Measurements from ENCODE around the gene MMD2.

GRCh38 chr7:4998244-4998643, 39.3 kb upstream of the MMD2 start:
- TF ChIP-seq POLR2A (IDR thresholded peaks at IDR 0.05; ENCODE audit: low read depth, low read length) (no peak), EZH2 (IDR thresholded peaks at IDR 0.05; ENCODE audit: borderline replicate concordance, low read depth, low read length, severe bottlenecking) (no peak), POLR2AphosphoS5 (IDR thresholded peaks at IDR 0.05; ENCODE audit: insufficient read depth, low read depth, low read length) (no peak), JUN (IDR thresholded peaks at IDR 0.05; ENCODE audit: borderline replicate concordance, insufficient read depth, insufficient read length, low read depth) (no peak)
- TF ChIP-seq, protein P1, sequence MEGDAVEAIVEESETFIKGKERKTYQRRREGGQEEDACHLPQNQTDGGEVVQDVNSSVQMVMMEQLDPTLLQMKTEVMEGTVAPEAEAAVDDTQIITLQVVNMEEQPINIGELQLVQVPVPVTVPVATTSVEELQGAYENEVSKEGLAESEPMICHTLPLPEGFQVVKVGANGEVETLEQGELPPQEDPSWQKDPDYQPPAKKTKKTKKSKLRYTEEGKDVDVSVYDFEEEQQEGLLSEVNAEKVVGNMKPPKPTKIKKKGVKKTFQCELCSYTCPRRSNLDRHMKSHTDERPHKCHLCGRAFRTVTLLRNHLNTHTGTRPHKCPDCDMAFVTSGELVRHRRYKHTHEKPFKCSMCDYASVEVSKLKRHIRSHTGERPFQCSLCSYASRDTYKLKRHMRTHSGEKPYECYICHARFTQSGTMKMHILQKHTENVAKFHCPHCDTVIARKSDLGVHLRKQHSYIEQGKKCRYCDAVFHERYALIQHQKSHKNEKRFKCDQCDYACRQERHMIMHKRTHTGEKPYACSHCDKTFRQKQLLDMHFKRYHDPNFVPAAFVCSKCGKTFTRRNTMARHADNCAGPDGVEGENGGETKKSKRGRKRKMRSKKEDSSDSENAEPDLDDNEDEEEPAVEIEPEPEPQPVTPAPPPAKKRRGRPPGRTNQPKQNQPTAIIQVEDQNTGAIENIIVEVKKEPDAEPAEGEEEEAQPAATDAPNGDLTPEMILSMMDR (IDR thresholded peaks at IDR 0.05; ENCODE audit: extremely low read depth in 1 of 2, insufficient read depth in 1 of 2, low read depth in 1 of 2, low read length in 2 of 2): no peak
